ENCODE results near the gene PWWP2A.

The PWWP2A gene

DNA sequence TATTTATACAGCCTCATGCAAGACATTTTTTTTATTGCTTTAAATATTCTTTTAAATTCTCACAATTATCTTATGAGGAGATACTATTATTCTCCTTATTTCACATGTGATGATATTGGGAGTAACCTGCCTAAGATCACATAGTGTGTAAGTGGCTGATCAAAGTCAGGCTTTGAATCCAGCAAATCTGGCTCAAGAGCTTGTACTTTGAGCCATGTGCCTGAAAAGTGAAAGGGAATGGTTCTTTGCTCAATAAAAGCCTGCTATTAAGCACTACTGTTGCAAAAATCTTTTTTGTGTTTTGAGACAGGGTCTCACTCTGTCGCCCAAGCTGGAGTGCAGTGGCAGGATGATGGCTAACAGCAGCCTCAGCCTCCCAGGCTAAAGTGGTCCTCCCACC is 35.1 kb downstream of the PWWP2A start:
- no peak for DNase-seq
- Histone ChIP-seq H3K9ac (ENCODE audit: low read length) (no peak overlapping the region), H3K4me1 (ENCODE audit: low read length) (no peaks in the 10 kb centered on the region), H2AFZ (ENCODE audit: low read length) (no peak overlapping the region), H3K27me3 (replicated peaks; ENCODE audit: insufficient read depth, low read length) (no peaks in the 10 kb centered on the region), H3F3A (ENCODE audit: insufficient read depth, low read length) (no peaks in the 10 kb centered on the region), H3K36me3 (replicated peaks; ENCODE audit: insufficient read depth, low read length) (no peaks in the 10 kb centered on the region), H4K20me1 (ENCODE audit: insufficient read depth, low read length) (no peaks in the 10 kb centered on the region), H3K4me2 (ENCODE audit: low read depth, low read length) (no peak overlapping the region), H3K9me2 (replicated peaks; ENCODE audit: insufficient read depth, low read length) (no peaks in the 10 kb centered on the region), H3K79me2 (ENCODE audit: low read length) (no peaks in the 10 kb centered on the region), H3K27ac (ENCODE audit: low read length) (no peak overlapping the region), H3K9me3 (replicated peaks; ENCODE audit: insufficient read depth, low read length) (no peaks in the 10 kb centered on the region), H3K4me3 (ENCODE audit: low read length) (no peak overlapping the region)
- TF ChIP-seq EZH2phosphoT487 (IDR thresholded peaks at IDR 0.05; ENCODE audit: low read length) (no peak), EZH2 (optimal IDR thresholded peaks at IDR 0.05; ENCODE audit: low read depth, low read length) (no peak), CTCF (IDR thresholded peaks at IDR 0.05; ENCODE audit: low read length) (no peak)

DNA sequence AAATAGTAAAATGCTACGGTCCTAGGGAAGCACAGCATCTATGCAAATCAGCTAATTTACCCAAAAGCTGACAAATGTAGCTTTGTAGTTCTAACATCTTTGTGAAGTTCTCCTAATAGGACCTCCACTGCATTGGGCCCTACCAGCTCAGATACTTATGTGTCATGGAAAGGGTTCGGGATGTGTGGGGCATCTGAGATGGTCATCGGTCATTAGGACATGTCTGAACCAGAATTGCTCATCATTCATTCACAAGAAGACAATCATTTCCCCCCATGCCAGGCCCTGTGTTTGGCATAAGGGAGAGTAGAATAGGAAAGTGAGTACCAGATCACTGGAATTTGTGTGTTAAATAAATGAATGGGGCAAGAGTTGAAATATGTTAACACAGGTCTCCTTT is 35.7 kb downstream of the PWWP2A start:
- Histone ChIP-seq H2AFZ (ENCODE audit: low read length) (no peak overlapping the region), H3K79me2 (ENCODE audit: low read length) (no peaks in the 10 kb centered on the region), H4K20me1 (ENCODE audit: insufficient read depth, low read length) (no peaks in the 10 kb centered on the region), H3K27ac (ENCODE audit: low read length) (no peak overlapping the region), H3F3A (ENCODE audit: insufficient read depth, low read length) (no peaks in the 10 kb centered on the region), H3K4me2 (ENCODE audit: low read depth, low read length) (no peak overlapping the region), H3K9me3 (replicated peaks; ENCODE audit: insufficient read depth, low read length) (no peaks in the 10 kb centered on the region), H3K9me2 (replicated peaks; ENCODE audit: insufficient read depth, low read length) (no peaks in the 10 kb centered on the region), H3K36me3 (replicated peaks; ENCODE audit: insufficient read depth, low read length) (no peaks in the 10 kb centered on the region), H3K9ac (ENCODE audit: low read length) (no peak overlapping the region), H3K27me3 (replicated peaks; ENCODE audit: insufficient read depth, low read length) (no peaks in the 10 kb centered on the region), H3K4me3 (ENCODE audit: low read length) (no peak overlapping the region), H3K4me1 (ENCODE audit: low read length) (no peaks in the 10 kb centered on the region)
- no peak for DNase-seq
- TF ChIP-seq CTCF (IDR thresholded peaks at IDR 0.05; ENCODE audit: low read length) = no peak
- no peak for TF ChIP-seq EZH2 (optimal IDR thresholded peaks at IDR 0.05; ENCODE audit: low read depth, low read length)
- no peak for TF ChIP-seq EZH2phosphoT487 (IDR thresholded peaks at IDR 0.05; ENCODE audit: low read length)

DNA sequence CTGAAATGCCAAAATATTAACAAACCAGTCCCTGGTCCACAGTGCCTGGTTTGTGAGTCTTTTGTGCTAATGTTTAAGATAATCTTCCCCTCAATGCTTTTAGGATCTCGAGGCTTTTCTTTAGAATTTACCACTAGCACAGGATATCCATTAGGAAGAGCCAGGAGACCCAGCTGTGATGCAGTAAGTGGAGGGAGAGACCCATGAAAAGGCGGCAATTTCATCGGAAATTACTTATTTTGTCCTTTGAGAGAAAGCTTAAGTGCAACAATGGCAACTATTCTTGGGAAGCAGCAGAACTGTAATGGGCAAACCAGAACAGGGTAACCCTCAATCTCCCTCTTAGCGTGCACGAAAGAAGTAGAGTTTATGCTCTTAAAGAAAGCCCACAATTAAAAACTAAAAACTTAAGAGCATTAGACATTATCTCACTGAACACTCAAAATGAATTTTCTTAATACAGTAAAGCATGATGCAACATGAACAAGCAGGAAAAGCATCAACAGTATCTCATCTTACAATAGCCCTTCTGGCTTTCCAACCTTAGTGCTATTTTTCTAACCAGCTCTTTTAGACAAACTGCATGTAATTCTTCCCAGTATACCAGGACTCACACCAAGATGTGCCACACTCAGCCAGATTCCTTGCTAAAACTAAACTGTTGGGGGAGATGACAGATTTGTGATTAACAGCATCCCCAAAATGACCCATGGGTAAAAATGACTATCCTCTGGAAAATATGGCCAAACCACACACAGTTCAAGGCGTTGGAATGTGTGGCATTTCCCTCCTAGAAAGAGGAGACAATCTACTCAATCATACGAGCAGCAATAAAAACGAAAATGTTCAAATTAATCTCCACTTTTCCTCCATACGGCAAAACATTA is 36.4 kb downstream of the PWWP2A start:
- Histone ChIP-seq H4K20me1 (ENCODE audit: insufficient read depth, low read length) (no peaks in the 10 kb centered on the region), H3K4me2 (ENCODE audit: low read depth, low read length) (no peak overlapping the region), H3K27me3 (replicated peaks; ENCODE audit: insufficient read depth, low read length) (no peaks in the 10 kb centered on the region), H2AFZ (ENCODE audit: low read length) (no peak overlapping the region), H3F3A (ENCODE audit: insufficient read depth, low read length) (no peaks in the 10 kb centered on the region), H3K79me2 (ENCODE audit: low read length) (no peaks in the 10 kb centered on the region), H3K9me2 (replicated peaks; ENCODE audit: insufficient read depth, low read length) (no peaks in the 10 kb centered on the region), H3K4me1 (ENCODE audit: low read length) (no peaks in the 10 kb centered on the region), H3K36me3 (replicated peaks; ENCODE audit: insufficient read depth, low read length) (no peaks in the 10 kb centered on the region), H3K9ac (ENCODE audit: low read length) (no peak overlapping the region), H3K27ac (ENCODE audit: low read length) (no peak overlapping the region), H3K4me3 (ENCODE audit: low read length) (no peak overlapping the region), H3K9me3 (replicated peaks; ENCODE audit: insufficient read depth, low read length) (no peaks in the 10 kb centered on the region)
- DNase-seq = no peak
- TF ChIP-seq EZH2 (optimal IDR thresholded peaks at IDR 0.05; ENCODE audit: low read depth, low read length) (no peak), CTCF (IDR thresholded peaks at IDR 0.05; ENCODE audit: low read length) (no peak), EZH2phosphoT487 (IDR thresholded peaks at IDR 0.05; ENCODE audit: low read length) (no peak)

All from MM.1S (cell line).